IgD-negative memory B cell (primary cell): ENCODE measurements around the gene C1QTNF6. TPM values are rescaled to one million over a fixed set of nuclear protein-coding genes. Genes with fewer than 3 reads are reported as not detected.
A peak's percentile ranks its signal among the peaks of the same experiment; 100 is the strongest.

Experiments used
- H3K27ac Mint-ChIP-seq, 3 donors: one replicate each; pipeline ENCODE4 v1.8.0; 2020 to 2022; ENCODE audit warnings: mild to moderate bottlenecking in 3 of 3, mixed read lengths in 3 of 3, moderate library complexity in 1 of 3
- H3K27me3 Mint-ChIP-seq: one replicate; pipeline ENCODE4 v1.8.0; 2021; ENCODE audit warnings: mixed read lengths
- H3K36me3 Mint-ChIP-seq: one replicate; pipeline ENCODE4 v1.8.0; 2020; ENCODE audit warnings: mild to moderate bottlenecking, mixed read lengths
- H3K4me1 Mint-ChIP-seq, 3 donors: one replicate each; pipeline ENCODE4 v1.8.0; 2020 to 2022; ENCODE audit warnings: mixed read lengths in 3 of 3, mild to moderate bottlenecking in 1 of 3
- H3K4me3 Mint-ChIP-seq, 4 donors: one replicate each; pipeline ENCODE4 v1.8.0; 2020 to 2022; ENCODE audit warnings: mild to moderate bottlenecking in 4 of 4, mixed read lengths in 4 of 4, moderate library complexity in 3 of 4
- H3K9me3 Mint-ChIP-seq, 3 donors: one replicate each; pipeline ENCODE4 v1.8.0; 2020 to 2021; ENCODE audit warnings: mixed read lengths in 3 of 3, mild to moderate bottlenecking in 1 of 3
- polyA plus RNA-seq: library from polyadenylated mRNA; unstranded; fragments of 300-500 nt; fragmentation: Illumina TruSeq; gene quantifications from one replicate; pipeline ENCODE4 v1.2.3, GENCODE V29; 2021

The C1QTNF6 gene
- polyA plus RNA-seq, 1 donor from 2014 or later: 1.0 TPM

DNA sequence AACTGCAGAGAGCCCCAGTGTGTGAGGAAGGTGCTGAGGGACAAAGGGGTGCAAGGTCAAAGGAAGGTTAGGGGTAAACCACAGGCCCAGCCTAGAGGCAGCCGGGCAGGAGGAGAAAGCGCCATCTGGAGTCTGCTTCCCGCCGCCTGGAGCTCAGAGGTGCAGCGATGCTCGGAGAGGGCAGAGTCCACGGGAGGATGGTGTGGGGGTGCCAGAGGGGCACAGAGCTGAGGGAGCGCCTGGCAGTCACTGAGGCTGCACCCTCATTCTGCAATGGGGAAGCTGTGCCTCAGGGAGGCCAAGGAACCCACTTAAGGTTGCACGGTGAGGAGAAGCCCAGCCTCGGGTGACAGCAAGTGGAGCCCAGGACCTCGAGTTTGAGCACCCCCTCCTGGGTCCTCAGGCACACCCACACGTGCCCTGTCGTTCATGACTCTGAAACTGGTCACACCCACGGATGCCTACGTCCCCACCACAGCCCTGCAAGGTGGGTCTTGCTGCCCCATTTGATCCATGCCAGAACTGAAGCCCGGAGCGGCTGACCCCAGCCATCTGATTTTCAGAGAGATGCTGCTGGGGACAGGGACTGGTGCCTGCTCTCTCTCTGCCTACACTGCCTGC is 39.9 kb downstream of the C1QTNF6 start:
- Mint-ChIP-seq H3K36me3 (peaks cover 3% of the 10 kb centered on the region), H3K27me3 (no peaks in the 10 kb centered on the region), H3K9me3 (peaks cover 0 to 9% (median 3%) of the 10 kb centered on the region in 3 donors), H3K4me1 (peaks cover 6 to 12% (median 11%) of the 10 kb centered on the region in 3 donors), H3K27ac (peak overlapping the region in 2 of 3 donors; percentile 29 to 89), H3K4me3 (peak overlapping the region in 2 of 4 donors; percentile 51 to 89)

DNA sequence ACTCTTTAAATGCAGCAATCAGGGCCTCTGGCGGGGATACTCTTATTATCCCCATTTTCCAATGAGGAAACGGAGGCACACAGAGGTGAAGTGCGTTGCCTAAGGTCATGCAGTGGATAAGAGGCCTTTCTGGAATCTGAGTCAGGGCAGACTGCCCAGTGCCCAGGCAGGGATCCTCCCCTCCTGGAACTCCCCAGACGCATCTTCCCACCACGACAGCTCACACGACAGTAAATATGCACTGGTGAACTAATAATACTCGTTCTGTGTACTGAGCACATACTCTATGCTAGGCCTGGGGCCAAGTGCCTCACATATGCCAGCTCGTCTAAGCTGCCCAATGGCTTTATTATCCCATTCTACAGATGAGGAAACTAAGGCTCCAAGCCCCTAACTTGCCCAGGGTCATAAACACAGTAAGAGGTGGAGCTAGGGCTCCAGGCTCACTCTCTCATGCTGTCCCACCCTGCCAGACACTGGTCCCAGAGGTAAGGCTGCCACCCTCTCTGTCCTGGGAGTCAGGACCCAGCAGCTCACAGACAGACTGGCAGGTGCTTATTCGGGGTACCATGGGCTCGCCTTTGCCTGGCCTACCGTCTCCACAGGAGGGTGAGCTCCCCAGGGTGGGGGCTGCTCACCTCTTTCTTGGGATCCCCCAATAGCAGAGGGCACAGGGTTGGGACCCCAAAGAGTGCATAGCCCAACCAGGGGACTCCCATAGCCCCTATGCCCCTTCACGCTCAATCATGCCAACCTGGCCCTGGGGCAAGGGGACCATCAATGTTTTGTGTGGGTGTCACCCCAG is 40.7 kb downstream of the C1QTNF6 start:
- peaks cover 3% of the 10 kb centered on the region for H3K36me3 Mint-ChIP-seq
- peak overlapping the region in 3 of 4 donors; percentile 42 to 77 (median 51) for H3K4me3 Mint-ChIP-seq
- H3K27ac Mint-ChIP-seq: peak overlapping the region in 1 of 3 donors; percentile 63
- no peaks in the 10 kb centered on the region for H3K27me3 Mint-ChIP-seq
- peaks cover 0 to 9% (median 3%) of the 10 kb centered on the region in 3 donors for H3K9me3 Mint-ChIP-seq
- H3K4me1 Mint-ChIP-seq: peaks cover 6 to 12% (median 11%) of the 10 kb centered on the region in 3 donors

DNA sequence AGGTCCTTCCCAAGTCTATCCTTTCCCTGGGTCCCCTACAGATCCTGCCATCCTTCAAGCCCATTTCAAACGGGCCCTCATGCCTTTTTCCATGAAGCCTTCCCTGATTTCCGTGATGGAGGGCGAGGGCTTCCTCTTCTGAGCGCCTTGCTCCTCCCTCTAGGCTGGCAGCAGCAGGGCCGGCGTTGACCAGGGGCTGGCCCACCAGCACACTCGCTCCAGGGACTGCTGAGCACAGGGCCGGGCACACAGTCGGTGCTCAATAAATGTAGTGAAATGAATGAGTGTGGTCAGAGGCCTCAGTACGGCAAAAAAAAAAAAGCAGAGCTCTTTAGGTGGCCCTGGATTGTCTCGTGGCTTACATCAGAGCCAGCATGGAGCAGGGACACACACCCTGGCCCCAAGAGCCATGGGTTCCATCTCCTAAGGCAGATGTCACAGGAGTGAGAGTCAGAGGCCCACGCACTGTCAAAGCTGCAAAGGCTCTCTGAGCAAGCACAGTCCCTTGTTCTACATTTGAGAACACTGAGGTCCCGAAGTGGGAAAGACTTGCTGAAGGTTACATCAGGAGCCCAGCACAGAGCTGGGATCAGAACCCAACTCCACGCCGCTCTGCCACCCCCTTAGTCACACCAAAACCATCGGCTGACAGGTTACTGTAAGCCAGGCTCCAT is 41.4 kb downstream of the C1QTNF6 start:
- peaks cover 6 to 12% (median 11%) of the 10 kb centered on the region in 3 donors for H3K4me1 Mint-ChIP-seq
- peaks cover 3% of the 10 kb centered on the region for H3K36me3 Mint-ChIP-seq
- no peak overlapping the region for H3K27ac Mint-ChIP-seq
- H3K4me3 Mint-ChIP-seq: peak overlapping the region in 1 of 4 donors; percentile 83
- H3K27me3 Mint-ChIP-seq: no peaks in the 10 kb centered on the region
- peaks cover 0 to 4% (median 3%) of the 10 kb centered on the region in 3 donors for H3K9me3 Mint-ChIP-seq

DNA sequence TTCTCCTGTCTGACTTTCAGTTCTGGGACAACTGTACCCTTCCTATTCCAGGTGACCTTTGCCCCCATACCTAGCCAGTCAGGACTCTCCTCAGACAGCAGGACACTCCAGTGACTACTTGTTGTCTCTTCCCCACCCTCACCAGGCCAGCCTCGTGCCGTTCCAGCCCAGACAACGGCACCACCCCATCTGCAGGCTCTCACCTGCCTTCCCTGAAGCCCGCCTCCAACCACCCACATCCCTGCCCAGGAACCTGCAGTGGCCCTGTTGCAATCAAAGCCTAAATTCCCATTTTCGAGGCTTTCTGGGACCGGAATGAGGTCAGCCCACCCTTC is 42.0 kb downstream of the C1QTNF6 start:
- peak overlapping the region in 2 of 4 donors; percentile 39 to 70 for H3K4me3 Mint-ChIP-seq
- peaks cover 6 to 12% (median 11%) of the 10 kb centered on the region in 3 donors for H3K4me1 Mint-ChIP-seq
- peaks cover 0 to 4% (median 2%) of the 10 kb centered on the region in 3 donors for H3K9me3 Mint-ChIP-seq
- H3K27me3 Mint-ChIP-seq: no peaks in the 10 kb centered on the region
- peaks cover 3% of the 10 kb centered on the region for H3K36me3 Mint-ChIP-seq
- H3K27ac Mint-ChIP-seq: peak overlapping the region in 1 of 3 donors; percentile 94

DNA sequence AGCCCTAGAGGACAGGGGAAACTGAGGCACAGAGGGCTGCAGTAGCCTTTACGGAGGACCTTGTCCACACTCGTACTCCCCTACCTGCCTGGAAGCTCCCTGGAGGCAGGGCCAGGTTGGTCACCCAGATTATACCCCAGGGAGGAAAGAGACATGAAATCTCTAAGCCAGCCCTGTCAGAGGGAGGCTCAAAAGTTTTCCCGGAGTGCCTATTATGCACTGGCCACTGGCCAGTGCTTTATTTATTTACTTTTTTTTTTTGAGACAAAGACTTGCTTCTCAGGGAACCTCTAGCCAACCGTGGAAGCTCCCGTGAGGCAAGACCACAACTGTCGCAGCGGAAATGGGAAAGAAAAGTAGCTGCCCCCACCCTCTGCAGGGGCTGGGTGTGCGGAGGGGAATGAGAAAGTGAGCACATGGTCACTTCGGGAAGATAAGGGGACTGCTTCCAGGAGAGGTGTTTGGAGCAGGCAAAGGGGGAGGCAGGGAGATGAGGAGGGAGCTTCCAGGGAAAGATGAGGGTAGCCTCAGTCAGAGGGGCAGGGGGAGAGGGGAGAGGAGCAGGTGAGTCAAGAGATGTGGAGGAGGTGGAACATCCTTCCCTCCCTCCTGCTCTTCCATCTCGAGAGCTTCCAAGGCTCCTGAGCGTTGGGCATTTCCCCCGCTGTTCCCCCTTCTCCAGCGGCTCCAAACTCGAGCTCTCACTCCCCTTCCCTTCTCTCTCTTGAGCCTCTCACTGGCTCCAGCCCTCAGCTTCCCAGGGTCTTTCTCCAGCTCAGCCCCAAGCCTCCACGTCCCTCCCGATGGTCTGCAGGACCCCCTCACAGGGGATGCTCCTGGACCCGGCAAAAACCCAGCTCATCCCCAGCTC is 42.6 kb downstream of the C1QTNF6 start:
- peak overlapping the region in 1 of 3 donors; percentile 94 for H3K27ac Mint-ChIP-seq
- H3K4me1 Mint-ChIP-seq: peaks cover 6 to 12% (median 11%) of the 10 kb centered on the region in 3 donors
- peak overlapping the region in 2 of 4 donors; percentile 39 to 70 for H3K4me3 Mint-ChIP-seq
- H3K36me3 Mint-ChIP-seq: no peaks in the 10 kb centered on the region
- H3K27me3 Mint-ChIP-seq: no peaks in the 10 kb centered on the region
- H3K9me3 Mint-ChIP-seq: no peaks in the 10 kb centered on the region

DNA sequence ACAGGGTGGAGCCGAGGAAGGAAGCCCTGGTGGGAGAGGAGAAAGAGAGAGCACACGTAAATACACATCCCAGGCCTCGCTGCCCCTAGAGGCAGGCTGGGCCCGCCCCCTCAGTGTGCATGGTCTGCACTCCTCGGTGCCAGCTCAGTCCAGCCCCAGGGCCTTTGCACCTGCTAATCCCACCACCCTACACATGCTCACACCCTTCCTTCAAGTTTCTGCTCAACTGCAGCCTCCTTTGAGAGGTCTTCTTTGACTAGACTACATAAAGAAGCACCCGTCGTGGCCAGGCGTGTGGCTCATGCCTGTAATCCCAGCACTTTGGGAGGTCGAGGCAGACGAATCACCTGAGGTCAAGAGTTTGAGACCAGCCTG is 43.9 kb downstream of the C1QTNF6 start:
- Mint-ChIP-seq H3K9me3 (no peaks in the 10 kb centered on the region), H3K4me1 (peaks cover 2 to 8% (median 7%) of the 10 kb centered on the region in 3 donors), H3K27me3 (no peaks in the 10 kb centered on the region), H3K4me3 (no peak overlapping the region), H3K27ac (no peak overlapping the region), H3K36me3 (no peaks in the 10 kb centered on the region)

DNA sequence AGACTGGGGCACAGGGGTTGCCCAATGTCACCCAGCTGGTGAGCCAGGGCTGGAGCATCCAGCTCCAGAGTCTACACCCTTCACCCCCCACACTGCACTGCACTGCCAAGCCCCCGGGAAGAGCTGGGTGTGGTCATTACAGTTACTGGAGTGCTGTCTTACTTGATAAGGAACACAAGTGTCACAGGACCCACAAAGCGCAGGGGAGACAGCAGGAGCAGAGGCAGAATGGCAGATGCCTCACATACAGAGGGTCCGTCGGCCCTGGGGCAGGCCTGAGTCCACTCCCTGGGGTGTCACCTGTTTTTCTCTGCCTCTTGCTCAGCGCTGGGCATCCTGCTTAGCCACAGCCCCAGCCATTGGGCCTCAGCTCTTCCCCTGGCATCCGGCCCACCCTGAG is 46.1 kb downstream of the C1QTNF6 start:
- Mint-ChIP-seq H3K9me3 (no peaks in the 10 kb centered on the region), H3K36me3 (no peaks in the 10 kb centered on the region), H3K4me1 (peaks cover 0 to 4% (median 0%) of the 10 kb centered on the region in 3 donors), H3K4me3 (no peak overlapping the region), H3K27me3 (no peaks in the 10 kb centered on the region), H3K27ac (no peak overlapping the region)

DNA sequence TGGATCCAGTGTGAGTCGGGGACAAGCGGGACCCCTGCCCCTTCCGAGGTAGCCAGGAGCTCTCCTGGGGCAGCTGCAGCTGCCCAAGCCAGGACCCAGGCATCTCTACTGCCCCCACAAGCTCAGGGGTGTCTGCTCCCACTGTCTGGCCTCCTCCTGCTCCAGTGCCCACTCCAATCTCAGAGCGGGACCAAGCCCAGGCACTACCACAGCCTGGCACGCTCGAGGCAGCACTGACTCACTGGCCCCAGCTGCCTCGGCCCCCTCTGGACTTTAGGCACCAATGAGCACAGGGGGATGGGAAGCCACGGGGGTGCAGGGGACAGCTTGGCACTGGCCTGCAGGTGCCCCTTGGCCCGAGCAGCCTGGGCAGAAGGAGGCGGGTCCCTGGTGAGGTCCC is 46.6 kb downstream of the C1QTNF6 start:
- H3K4me1 Mint-ChIP-seq: peaks cover 0 to 4% (median 0%) of the 10 kb centered on the region in 3 donors
- no peak overlapping the region for H3K27ac Mint-ChIP-seq

DNA sequence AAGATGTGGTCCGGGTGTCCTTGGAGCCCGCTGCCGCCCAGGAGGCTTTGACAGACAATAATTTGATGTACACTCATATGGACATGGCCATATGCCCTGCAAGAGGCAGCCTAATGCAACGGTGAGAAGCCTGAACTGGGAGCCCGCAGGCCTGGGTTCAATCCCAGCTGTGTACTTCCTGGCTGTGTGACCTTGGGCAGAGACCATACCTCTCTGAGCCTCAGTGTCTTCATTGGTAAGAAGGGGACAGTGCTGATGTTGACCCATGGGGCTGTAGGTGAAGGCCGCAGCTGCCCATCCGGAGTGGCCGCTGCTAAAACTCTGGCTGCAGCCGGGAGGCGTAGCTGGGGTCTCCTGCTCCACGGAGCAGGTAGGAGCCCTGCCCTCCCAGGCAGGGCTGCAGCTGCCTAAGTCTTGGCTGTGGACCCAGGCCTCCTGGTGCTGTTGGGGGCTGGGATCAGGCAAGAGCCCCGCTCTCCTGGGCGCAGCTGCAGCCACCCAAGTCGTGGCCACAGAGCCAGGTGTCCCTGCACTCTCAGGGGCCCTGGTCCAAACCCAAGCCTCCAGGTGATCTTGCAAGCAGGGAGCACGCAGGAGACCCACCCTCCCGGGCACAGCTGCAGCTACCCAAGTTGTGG is 47.2 kb downstream of the C1QTNF6 start:
- H3K27me3 Mint-ChIP-seq: no peaks in the 10 kb centered on the region
- no peaks in the 10 kb centered on the region for H3K36me3 Mint-ChIP-seq
- H3K9me3 Mint-ChIP-seq: no peaks in the 10 kb centered on the region
- no peak overlapping the region for H3K4me3 Mint-ChIP-seq
- H3K27ac Mint-ChIP-seq: no peak overlapping the region
- H3K4me1 Mint-ChIP-seq: peaks cover 0 to 4% (median 0%) of the 10 kb centered on the region in 3 donors

More for the DNA sequence above, 46.6 kb downstream of the C1QTNF6 start:
- Mint-ChIP-seq H3K9me3 (no peaks in the 10 kb centered on the region), H3K27me3 (no peaks in the 10 kb centered on the region), H3K4me3 (no peak overlapping the region), H3K36me3 (no peaks in the 10 kb centered on the region)

DNA sequence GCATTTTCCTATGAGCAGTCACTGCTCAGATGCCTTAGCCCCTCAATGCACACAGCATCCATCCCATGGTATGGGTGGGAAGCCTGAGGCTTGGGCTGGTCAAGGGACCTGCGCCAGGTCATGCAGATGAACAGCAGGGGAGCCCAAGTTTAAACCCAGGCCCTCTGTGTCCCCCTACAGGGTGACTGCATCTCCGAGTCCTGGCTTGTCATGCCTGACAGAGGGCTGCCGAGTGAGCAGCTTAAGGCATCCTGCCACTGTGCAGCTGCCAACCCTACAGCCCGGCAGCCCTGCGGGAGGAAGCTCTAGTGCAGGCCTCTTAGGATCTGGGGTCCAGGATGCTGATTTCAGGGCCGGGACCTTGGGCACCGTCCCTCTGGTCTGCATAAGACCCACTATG is 48.3 kb downstream of the C1QTNF6 start:
- H3K27ac Mint-ChIP-seq: peak overlapping the region in 1 of 3 donors; percentile 76
- H3K36me3 Mint-ChIP-seq: no peaks in the 10 kb centered on the region
- no peaks in the 10 kb centered on the region for H3K9me3 Mint-ChIP-seq
- no peaks in the 10 kb centered on the region for H3K27me3 Mint-ChIP-seq
- peaks cover 0 to 4% (median 0%) of the 10 kb centered on the region in 3 donors for H3K4me1 Mint-ChIP-seq
- H3K4me3 Mint-ChIP-seq: no peak overlapping the region

DNA sequence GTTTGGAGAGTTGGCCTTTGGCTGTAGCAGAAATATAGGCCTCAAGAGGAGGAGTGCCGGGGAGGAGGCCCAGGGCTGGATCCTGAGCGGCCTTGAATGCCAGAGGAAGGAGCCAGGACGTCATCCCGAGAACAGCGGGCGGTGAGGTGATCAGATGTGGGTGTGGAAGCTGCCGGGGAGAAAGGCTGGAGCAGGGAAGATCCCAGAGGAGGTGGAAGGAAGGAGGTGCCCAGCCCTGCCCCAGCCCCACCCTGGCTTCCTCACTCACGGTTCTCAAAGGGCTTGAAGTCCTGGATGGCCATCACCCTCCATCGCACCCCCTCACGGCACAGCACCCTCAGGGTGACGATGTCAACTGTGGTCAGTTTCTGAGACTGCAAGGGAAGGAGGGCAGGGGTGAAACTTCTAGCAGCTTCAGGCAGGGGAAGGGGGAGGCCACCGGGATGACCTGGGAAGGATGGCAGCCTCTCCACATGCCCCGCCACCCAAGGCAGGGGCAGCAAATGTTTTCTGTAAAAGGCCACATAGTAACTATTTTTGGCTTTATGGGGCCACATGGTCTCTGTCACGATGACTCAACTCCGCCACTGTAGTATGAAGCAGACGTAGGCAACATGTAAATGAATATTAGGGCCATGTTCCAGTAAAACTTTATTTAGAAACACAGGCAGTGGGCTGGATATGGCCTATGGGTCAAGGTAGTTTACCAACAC is 49.0 kb downstream of the C1QTNF6 start:
- Mint-ChIP-seq H3K4me1 (peaks cover 0 to 3% (median 0%) of the 10 kb centered on the region in 3 donors), H3K27me3 (no peaks in the 10 kb centered on the region), H3K4me3 (peak overlapping the region in 1 of 4 donors; percentile 49), H3K9me3 (no peaks in the 10 kb centered on the region), H3K27ac (peak overlapping the region in 1 of 3 donors; percentile 76), H3K36me3 (no peaks in the 10 kb centered on the region)

DNA sequence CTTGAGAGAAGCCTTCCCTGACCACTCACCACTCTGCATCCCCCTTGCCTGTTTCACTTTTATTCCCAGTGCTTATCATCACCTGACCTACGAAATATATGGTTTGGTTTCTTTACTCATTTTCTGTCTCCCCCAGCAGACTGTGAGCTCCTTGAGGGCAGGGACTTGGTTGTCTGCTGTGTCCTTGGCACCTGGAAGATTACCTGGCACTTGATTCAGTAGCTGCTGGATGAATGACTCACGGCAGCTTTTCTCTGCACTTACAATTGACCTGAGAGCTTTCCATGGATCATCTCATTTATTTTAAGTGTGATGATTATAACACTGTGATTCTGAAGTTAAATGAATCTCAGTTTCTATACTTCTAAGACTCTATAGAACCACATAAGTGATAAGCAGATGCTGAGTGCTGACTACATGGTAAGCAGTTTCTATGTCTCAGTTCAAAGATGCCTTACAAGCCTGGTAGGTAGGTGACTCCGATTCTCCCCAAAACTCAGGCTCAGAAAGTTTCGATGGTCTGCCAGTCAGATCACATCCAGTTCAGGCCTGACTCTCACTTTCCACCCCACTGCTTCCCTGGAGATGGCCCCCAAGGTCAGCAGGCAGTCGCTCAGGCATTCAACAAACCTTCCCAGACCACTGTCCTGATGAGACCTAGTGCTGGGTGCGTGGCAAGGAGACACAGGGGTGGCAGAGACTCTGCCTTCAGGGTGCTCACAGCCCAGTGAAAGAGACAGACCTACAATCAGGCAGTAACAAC is 50.0 kb downstream of the C1QTNF6 start:
- no peaks in the 10 kb centered on the region for H3K9me3 Mint-ChIP-seq
- peak overlapping the region in 1 of 3 donors; percentile 53 for H3K27ac Mint-ChIP-seq
- H3K27me3 Mint-ChIP-seq: no peaks in the 10 kb centered on the region
- no peaks in the 10 kb centered on the region for H3K36me3 Mint-ChIP-seq
- peaks cover 0 to 3% (median 0%) of the 10 kb centered on the region in 3 donors for H3K4me1 Mint-ChIP-seq
- H3K4me3 Mint-ChIP-seq: no peak overlapping the region

DNA sequence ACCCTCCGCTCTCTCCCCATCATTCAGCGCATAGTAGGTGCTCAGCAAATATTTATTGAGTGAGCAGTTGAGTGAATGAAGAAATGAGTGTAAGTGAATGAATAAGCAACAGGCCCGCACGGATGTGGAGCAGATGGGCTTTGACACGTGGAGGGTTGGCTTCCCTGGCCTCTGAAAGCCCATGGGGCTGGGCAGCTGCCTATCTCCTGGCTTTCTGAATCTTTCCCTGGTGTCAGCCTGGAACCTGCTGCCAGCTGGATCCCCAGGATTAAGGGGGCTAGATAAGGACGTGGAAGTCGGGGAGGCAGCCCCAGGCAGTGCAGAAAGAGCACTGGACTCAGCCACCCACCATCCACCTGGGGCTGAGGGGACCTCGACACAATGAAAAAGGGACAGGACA is 50.9 kb downstream of the C1QTNF6 start:
- no peak overlapping the region for H3K4me3 Mint-ChIP-seq
- no peaks in the 10 kb centered on the region for H3K27me3 Mint-ChIP-seq
- H3K36me3 Mint-ChIP-seq: no peaks in the 10 kb centered on the region
- H3K9me3 Mint-ChIP-seq: no peaks in the 10 kb centered on the region
- H3K27ac Mint-ChIP-seq: peak overlapping the region in 1 of 3 donors; percentile 8
- peaks cover 0 to 3% (median 0%) of the 10 kb centered on the region in 3 donors for H3K4me1 Mint-ChIP-seq
